DND-41 (cell line): Measurements from ENCODE around the gene STOX2.

Source experiments
- CTCF ChIP-seq: IDR thresholded peaks from 2 replicates; pipeline ENCODE4 v1.5.1; 2012; ENCODE audit warnings: borderline replicate concordance, low read length, moderate library complexity, mild to moderate bottlenecking; ENCODE audit not compliant: poor library complexity, severe bottlenecking; ENCODE audit errors: extremely low read depth
- EZH2 ChIP-seq: IDR thresholded peaks from 3 replicates; pipeline ENCODE4 v1.6.1; 2012; ENCODE audit warnings: borderline replicate concordance, low read depth, mild to moderate bottlenecking, moderate library complexity, low read length, inconsistent platforms; ENCODE audit not compliant: severe bottlenecking

GRCh38 chr4:183924362-183925044 lies 19.4 kb downstream of the STOX2 start:
- TF ChIP-seq CTCF = no peak
- TF ChIP-seq EZH2 = no peak
